ENCODE measurements around the gene ASPRV1. TPM values are rescaled to one million over a fixed set of nuclear protein-coding genes. Genes with fewer than 3 reads are reported as not detected.

ASPRV1 gene
- total RNA-seq, 2 experiments from 2014 or later: 0.65 to 0.76 TPM

DNA sequence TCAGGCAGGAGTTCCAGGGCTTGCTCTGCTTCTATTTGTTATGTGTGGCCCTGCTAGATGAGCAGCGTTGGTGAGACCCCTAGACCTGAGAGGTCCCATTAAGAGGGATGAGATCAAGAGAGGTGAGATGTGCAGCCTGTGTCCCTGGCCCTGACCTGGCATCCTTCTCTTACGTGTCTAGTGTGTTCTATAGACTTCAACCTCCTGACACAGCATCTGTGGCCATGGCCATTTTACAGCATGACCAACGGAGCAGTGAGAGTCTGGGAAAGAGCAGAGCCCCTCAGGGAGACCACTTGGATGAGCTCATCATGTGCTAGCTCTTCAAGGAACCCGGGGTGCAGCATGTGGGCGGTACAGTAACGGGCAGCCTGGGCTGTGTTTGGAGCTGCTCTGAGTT lies 32.7 kb upstream of the ASPRV1 start:
- CTCF ChIA-PET: no interaction called here
- no peak overlapping the region for H3K4me3 Mint-ChIP-seq
- no peak for ATAC-seq
- H3K27ac Mint-ChIP-seq: no peak overlapping the region
- intact Hi-C loops (cut with micrococcal nuclease): no loop called here
- TF ChIP-seq, protein P1, sequence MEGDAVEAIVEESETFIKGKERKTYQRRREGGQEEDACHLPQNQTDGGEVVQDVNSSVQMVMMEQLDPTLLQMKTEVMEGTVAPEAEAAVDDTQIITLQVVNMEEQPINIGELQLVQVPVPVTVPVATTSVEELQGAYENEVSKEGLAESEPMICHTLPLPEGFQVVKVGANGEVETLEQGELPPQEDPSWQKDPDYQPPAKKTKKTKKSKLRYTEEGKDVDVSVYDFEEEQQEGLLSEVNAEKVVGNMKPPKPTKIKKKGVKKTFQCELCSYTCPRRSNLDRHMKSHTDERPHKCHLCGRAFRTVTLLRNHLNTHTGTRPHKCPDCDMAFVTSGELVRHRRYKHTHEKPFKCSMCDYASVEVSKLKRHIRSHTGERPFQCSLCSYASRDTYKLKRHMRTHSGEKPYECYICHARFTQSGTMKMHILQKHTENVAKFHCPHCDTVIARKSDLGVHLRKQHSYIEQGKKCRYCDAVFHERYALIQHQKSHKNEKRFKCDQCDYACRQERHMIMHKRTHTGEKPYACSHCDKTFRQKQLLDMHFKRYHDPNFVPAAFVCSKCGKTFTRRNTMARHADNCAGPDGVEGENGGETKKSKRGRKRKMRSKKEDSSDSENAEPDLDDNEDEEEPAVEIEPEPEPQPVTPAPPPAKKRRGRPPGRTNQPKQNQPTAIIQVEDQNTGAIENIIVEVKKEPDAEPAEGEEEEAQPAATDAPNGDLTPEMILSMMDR (IDR thresholded peaks at IDR 0.05): no peak
- POLR2A ChIA-PET: no interaction called here
- DNase-seq: no peak
- H3K9me3 Mint-ChIP-seq: no peaks in the 10 kb centered on the region
- peaks cover 7% of the 10 kb centered on the region for H3K4me1 Mint-ChIP-seq (ENCODE audit: low read depth)
- peaks cover 6% of the 10 kb centered on the region for H3K36me3 Mint-ChIP-seq (ENCODE audit: low read depth)
- H3K27me3 Mint-ChIP-seq: no peaks in the 10 kb centered on the region

DNA sequence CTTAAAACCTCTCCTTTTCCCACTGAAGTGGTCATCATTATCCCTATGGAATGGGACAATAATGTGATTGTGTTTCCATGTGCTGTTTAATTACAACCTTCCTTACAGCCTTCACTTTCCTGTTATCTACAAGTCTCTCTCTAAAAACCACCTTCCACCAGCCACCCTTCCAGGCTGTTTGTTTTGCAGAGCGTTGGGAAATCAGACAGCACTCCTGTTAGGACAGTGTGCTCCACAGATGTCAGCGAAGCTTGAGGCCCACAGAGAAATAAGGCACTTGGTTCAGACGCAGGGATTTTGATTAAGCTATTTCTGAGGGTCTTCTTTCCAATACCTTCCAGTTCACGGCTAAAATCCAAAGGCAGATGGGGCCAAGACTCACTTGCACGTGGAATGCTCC lies 32.3 kb upstream of the ASPRV1 start:
- ATAC-seq (no peak), DNase-seq (no peak)
- H3K9me3 Mint-ChIP-seq: no peaks in the 10 kb centered on the region
- peaks cover 6% of the 10 kb centered on the region for H3K36me3 Mint-ChIP-seq (ENCODE audit: low read depth)
- H3K27me3 Mint-ChIP-seq: no peaks in the 10 kb centered on the region
- H3K4me3 Mint-ChIP-seq: no peak overlapping the region
- no peak overlapping the region for H3K27ac Mint-ChIP-seq
- intact Hi-C loops (cut with micrococcal nuclease): no loop called here
- TF ChIP-seq, protein P1 (IDR thresholded peaks at IDR 0.05): no peak
- ChIA-PET POLR2A (no interaction called here), CTCF (no interaction called here)
- H3K4me1 Mint-ChIP-seq (ENCODE audit: low read depth): peaks cover 7% of the 10 kb centered on the region

DNA sequence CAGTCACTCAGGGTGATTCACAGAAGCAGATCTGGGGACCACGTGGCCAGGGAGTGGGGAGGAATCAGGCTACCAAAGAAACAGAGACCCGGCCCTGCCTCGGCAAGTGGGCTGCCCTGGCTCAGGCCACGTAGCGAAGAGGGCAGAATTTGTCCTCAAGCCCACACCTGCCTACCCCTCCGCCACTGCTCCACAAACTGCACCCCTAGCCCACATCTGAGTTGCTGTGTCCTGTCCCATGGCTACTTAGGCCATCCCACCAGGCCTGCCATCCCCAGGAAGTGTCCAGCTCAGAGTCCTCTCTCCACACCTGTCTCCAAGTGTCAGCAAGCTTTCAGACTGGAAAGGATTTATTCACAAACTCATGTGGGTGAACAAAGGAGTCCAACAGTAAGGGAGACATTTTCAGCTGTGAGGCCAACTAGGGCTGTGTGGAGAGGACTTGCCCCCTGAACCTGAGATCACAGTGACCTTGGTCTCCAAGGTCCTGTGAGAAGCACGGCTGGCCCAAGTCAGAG lies 31.7 kb upstream of the ASPRV1 start:
- Mint-ChIP-seq H3K4me3 (no peak overlapping the region), H3K27ac (no peak overlapping the region), H3K4me1 (ENCODE audit: low read depth) (peaks cover 10% of the 10 kb centered on the region), H3K27me3 (no peaks in the 10 kb centered on the region), H3K9me3 (no peaks in the 10 kb centered on the region), H3K36me3 (ENCODE audit: low read depth) (peaks cover 6% of the 10 kb centered on the region)
- CTCF ChIA-PET: no interaction called here
- intact Hi-C loops (cut with micrococcal nuclease): no loop called here
- POLR2A ChIA-PET: no interaction called here
- ATAC-seq: no peak
- TF ChIP-seq, protein P1 (IDR thresholded peaks at IDR 0.05): no peak
- no peak for DNase-seq

DNA sequence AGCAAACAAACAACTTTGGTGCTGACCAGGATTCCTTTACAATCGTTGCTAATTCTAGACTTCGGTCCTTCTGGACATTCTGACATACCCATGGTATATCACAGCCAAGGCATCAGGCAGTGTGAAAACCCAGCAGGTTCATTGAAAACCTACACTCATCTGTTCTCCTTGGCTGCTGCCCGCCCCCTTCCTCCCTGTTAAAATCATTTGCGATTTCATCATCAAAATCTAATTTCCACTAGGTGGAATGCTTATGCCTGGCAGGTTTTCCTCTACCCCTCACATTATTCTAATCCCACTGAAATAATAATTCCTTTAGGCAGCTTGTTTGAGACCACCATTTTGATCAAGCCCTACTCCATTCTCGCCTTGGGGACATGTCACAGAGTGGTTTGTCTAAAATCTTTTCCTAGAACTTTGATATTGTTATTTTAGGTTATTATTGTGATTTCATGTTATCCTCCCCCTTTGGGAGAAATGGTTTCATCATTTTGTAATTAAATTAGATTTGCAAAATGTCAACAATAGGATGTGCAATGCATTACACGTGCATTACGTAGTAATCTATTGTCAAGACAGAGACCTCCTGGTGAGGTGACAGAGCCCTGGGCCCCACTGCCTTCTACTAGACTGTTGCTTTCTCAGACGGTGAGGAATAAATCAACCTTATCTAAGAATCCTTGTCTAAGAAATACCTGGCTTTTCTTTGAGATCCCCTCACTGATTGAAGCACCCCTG lies 31.0 kb upstream of the ASPRV1 start:
- ChIA-PET POLR2A (no interaction called here), CTCF (no interaction called here)
- H3K27me3 Mint-ChIP-seq: no peaks in the 10 kb centered on the region
- intact Hi-C loops (cut with micrococcal nuclease): no loop called here
- no peak for DNase-seq
- peaks cover 8% of the 10 kb centered on the region for H3K4me1 Mint-ChIP-seq (ENCODE audit: low read depth)
- no peak for ATAC-seq
- H3K9me3 Mint-ChIP-seq: no peaks in the 10 kb centered on the region
- TF ChIP-seq, protein P1 (IDR thresholded peaks at IDR 0.05): no peak
- peaks cover 6% of the 10 kb centered on the region for H3K36me3 Mint-ChIP-seq (ENCODE audit: low read depth)
- H3K27ac Mint-ChIP-seq: no peak overlapping the region
- no peak overlapping the region for H3K4me3 Mint-ChIP-seq

DNA sequence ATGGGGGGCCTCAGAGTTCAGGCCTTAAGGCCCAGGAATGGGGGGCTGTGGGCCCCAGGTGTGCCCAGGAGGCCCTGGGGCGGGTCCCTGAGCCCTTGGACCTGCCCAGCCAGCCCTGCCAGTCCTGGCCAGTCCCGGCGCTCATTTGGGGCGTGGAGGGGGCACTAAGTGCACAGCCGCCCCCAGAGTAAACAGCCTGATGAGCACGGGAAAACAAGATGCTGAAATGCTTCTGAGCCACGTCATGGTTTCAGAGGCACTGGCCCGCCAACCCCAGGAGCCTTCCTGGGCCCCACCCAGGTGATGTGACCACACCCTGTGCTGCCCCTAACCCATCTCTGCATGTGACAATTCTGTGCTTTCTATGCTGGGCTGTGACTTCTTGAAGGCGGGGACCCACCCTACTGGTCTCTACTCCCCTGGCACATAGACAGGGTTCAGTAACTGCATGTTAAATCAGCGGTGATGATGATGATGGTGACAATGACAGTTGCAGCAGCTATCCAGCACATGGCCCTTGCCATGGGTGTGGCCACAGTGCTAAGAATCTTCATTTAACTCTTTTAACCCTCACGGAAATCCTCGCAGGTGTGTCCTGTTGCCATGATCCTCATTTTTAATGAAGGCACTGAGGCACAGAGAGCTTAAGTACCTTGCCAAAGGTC lies 28.1 kb upstream of the ASPRV1 start:
- H3K4me3 Mint-ChIP-seq: no peak overlapping the region
- CTCF ChIA-PET: no interaction called here
- no peak overlapping the region for H3K27ac Mint-ChIP-seq
- DNase-seq (no peak), ATAC-seq (no peak)
- TF ChIP-seq, protein P1 (IDR thresholded peaks at IDR 0.05): no peak
- H3K9me3 Mint-ChIP-seq: no peaks in the 10 kb centered on the region
- H3K4me1 Mint-ChIP-seq (ENCODE audit: low read depth): peaks cover 4% of the 10 kb centered on the region
- intact Hi-C loops (cut with micrococcal nuclease): no loop called here
- H3K27me3 Mint-ChIP-seq: no peaks in the 10 kb centered on the region
- no peaks in the 10 kb centered on the region for H3K36me3 Mint-ChIP-seq (ENCODE audit: low read depth)
- POLR2A ChIA-PET: interaction anchor here (0.6 kb wide), 1 partner anchor 660 kb away, joined by 4 read pairs; no protein-coding TSS in a partner anchor
